Bronchial epithelial cell (primary cell): ENCODE data around the gene KIAA0040. TPM values are rescaled to one million over a fixed set of nuclear protein-coding genes. Genes with fewer than 3 reads are reported as not detected.

Experiments
- DNase-seq: peaks from one replicate; pipeline ENCODE4 v3.0.0-alpha.2; 2010; ENCODE audit warnings: low read depth
- FAIRE-seq: peaks from 2 replicates; lab custom pipeline; 2011; peaks lifted over from hg19 to GRCh38; lab: Jason Lieb, UNC
- H3K27me3 ChIP-seq: 2 replicates; pipeline ENCODE4 v1.5.1; 2011; ENCODE audit warnings: low read length; ENCODE audit not compliant: control insufficient read depth, insufficient read depth
- H3K36me3 ChIP-seq: 2 replicates; pipeline ENCODE4 v1.5.1; 2011; ENCODE audit warnings: low read length; ENCODE audit not compliant: control insufficient read depth, insufficient read depth
- H3K4me3 ChIP-seq: 2 replicates; pipeline ENCODE4 v1.5.1; 2011; ENCODE audit warnings: mild to moderate bottlenecking, low read depth, low read length, control low read depth
- total RNA-seq: library from RNA; depleted of rRNA; stranded (reverse); fragments of >200 nt; gene quantifications from 2 replicates; pipeline ENCODE4 v1.2.1, GENCODE V29; 2014
- TF ChIP-seq, protein P1 (sequence below): IDR thresholded peaks from 2 replicates; pipeline ENCODE4 v1.5.1; 2011; ENCODE audit warnings: mild to moderate bottlenecking, moderate library complexity, low read length, control low read depth, inconsistent platforms; ENCODE audit not compliant: insufficient read depth, severe bottlenecking

The KIAA0040 gene
- total RNA-seq, 1 donor from 2014 or later, result 3.9 TPM

DNA sequence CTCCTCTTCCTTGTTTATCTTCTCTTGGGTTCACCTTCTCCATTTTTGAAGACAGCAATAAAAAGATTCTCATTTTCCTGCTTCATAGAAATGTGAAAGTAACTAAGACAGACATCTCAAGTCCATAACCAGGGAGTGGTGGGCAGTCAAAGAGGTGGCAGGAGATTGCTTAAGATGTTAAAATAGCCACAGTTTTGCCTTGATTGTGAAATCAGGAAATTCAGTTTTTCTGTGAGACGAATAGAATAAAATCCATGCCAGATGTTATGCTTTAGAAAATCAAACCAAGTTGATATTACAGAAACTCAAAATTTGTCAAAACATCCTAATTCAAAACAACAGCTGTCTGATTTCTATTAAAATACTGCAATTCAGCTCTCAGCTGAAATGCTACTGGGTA is 67.7 kb downstream of the KIAA0040 start:
- DNase-seq (no peak), FAIRE-seq (no peak)
- TF ChIP-seq, protein P1, sequence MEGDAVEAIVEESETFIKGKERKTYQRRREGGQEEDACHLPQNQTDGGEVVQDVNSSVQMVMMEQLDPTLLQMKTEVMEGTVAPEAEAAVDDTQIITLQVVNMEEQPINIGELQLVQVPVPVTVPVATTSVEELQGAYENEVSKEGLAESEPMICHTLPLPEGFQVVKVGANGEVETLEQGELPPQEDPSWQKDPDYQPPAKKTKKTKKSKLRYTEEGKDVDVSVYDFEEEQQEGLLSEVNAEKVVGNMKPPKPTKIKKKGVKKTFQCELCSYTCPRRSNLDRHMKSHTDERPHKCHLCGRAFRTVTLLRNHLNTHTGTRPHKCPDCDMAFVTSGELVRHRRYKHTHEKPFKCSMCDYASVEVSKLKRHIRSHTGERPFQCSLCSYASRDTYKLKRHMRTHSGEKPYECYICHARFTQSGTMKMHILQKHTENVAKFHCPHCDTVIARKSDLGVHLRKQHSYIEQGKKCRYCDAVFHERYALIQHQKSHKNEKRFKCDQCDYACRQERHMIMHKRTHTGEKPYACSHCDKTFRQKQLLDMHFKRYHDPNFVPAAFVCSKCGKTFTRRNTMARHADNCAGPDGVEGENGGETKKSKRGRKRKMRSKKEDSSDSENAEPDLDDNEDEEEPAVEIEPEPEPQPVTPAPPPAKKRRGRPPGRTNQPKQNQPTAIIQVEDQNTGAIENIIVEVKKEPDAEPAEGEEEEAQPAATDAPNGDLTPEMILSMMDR, result no peak
- Histone ChIP-seq H3K27me3 (no peaks in the 10 kb centered on the region), H3K4me3 (no peak overlapping the region), H3K36me3 (no peaks in the 10 kb centered on the region)

DNA sequence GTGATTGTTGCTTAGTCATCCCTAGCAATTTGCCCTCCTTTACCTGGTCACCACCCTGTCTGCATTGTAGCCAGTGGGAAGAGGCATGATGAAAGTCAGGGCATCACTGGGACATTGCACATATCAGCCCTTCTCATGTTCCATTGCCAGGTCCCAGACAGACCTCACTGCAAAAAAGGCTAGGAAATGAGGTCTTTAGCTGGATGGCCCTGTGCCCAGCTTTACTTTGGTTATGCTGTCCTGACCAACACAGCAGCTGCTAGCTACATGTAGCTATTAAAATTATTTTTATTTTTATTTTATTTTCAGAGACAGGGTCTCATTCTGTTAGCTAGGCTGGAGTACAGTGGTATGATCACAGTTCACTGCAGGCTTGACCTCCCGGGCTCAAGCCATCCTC is 72.1 kb downstream of the KIAA0040 start:
- TF ChIP-seq, protein P1, result no peak
- H3K27me3 ChIP-seq, result no peaks in the 10 kb centered on the region
- H3K36me3 ChIP-seq, result no peaks in the 10 kb centered on the region
- FAIRE-seq (no peak), DNase-seq (no peak)
- no peak overlapping the region for H3K4me3 ChIP-seq

DNA sequence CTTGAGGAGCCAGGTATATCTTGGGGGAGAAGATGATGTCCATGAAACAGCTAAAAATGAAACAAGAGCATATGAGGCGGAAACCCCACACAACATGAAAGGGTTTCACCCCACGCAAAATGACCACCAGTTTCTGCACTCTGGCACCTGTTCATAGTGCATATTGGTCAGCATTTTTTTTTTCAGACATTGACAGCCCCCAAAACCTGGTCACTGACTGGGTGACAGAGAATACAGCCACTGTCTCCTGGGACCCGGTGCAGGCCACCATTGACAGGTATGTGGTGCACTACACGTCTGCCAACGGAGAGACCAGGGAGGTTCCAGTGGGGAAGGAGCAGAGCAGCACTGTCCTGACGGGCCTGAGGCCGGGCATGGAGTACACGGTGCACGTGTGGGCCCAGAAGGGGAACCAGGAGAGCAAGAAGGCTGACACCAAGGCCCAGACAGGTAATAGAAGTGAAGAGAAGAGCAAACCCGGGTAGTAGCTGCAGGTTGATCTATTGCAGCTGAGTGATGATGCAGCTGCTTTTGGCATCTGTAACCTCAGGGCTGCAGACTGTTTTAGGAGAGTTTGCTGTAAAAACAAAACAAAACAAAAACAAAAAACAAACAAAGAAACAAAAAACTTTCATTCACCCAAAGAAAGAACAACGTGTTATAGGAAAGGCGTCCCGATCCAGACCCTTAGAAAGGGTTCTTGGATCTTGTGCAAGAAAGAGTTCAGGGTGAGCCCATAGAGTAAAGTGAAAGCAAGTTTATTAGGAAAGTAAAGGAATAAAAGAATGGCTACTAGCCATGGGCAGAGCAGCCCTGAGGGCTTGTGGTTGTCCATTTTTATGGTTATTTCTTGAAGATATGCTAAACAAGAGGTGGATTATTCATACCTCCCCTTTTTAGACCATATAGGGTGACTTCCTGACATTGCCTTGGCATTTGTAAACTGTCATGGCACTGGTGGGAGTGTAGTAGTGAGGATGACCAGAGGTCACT is 73.9 kb downstream of the KIAA0040 start:
- H3K4me3 ChIP-seq, result no peak overlapping the region
- DNase-seq (no peak), FAIRE-seq (no peak)
- no peaks in the 10 kb centered on the region for H3K36me3 ChIP-seq
- TF ChIP-seq, protein P1, result no peak
- H3K27me3 ChIP-seq, result no peaks in the 10 kb centered on the region

DNA sequence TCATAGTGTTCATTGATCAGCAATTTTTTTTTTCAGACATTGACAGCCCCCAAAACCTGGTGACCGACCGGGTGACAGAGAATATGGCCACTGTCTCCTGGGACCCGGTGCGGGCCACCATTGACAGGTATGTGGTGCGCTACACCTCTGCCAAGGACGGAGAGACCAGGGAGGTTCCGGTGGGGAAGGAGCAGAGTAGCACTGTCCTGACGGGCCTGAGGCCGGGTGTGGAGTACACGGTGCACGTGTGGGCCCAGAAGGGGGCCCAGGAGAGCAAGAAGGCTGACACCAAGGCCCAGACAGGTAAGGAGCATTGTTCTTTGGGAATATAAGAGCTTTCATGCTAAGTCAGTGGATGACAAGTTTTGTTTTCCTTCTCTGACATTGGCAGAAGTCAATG is 75.7 kb downstream of the KIAA0040 start:
- TF ChIP-seq, protein P1, result no peak
- FAIRE-seq (peak; percentile 18), DNase-seq (no peak)
- Histone ChIP-seq H3K36me3 (no peaks in the 10 kb centered on the region), H3K27me3 (no peaks in the 10 kb centered on the region), H3K4me3 (no peak overlapping the region)

DNA sequence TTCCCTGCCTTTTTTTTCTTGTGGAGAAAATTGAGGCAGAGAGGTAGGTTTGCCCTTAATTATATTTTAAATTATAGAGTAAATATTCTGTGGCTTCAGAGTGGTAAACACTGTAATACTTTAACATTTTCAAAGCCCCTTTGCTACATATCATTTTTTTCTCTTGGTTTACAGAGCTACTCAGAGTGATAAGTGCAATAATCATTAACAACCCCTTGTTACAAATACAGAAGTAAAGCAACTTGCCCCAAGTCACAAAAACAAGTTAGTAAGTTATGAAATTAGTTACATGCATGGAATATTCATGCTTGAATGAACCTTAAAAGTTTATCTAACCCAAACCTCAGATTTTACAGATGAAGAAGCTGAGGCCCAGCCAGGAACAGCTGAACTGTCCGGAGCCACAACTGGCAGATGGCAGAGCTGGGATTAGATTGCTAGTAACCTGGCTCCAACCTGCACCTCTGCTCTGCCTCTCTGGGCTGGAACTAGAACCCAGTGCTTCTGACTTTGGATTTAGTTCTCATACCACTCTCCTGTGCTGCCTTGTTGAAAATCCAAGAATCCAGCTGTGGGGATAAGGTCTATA is 76.3 kb downstream of the KIAA0040 start:
- Histone ChIP-seq H3K27me3 (no peaks in the 10 kb centered on the region), H3K36me3 (no peaks in the 10 kb centered on the region), H3K4me3 (no peak overlapping the region)
- DNase-seq, result no peak
- TF ChIP-seq, protein P1, result no peak
- no peak for FAIRE-seq
